ENCODE results near the gene AHNAK2.

GRCh38 chr14:104989951-104990303 is 11.8 kb upstream of the AHNAK2 start:
- TF ChIP-seq, protein P1, sequence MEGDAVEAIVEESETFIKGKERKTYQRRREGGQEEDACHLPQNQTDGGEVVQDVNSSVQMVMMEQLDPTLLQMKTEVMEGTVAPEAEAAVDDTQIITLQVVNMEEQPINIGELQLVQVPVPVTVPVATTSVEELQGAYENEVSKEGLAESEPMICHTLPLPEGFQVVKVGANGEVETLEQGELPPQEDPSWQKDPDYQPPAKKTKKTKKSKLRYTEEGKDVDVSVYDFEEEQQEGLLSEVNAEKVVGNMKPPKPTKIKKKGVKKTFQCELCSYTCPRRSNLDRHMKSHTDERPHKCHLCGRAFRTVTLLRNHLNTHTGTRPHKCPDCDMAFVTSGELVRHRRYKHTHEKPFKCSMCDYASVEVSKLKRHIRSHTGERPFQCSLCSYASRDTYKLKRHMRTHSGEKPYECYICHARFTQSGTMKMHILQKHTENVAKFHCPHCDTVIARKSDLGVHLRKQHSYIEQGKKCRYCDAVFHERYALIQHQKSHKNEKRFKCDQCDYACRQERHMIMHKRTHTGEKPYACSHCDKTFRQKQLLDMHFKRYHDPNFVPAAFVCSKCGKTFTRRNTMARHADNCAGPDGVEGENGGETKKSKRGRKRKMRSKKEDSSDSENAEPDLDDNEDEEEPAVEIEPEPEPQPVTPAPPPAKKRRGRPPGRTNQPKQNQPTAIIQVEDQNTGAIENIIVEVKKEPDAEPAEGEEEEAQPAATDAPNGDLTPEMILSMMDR (IDR thresholded peaks at IDR 0.05; ENCODE audit: low read length), result no peak
- TF ChIP-seq EZH2 (optimal IDR thresholded peaks at IDR 0.05; ENCODE audit: low read depth, low read length) (no peak), EZH2phosphoT487 (IDR thresholded peaks at IDR 0.05; ENCODE audit: low read length) (no peak)

Data from MM.1S (cell line).